HFFc6 (cell line): ENCODE results near the gene TRAPPC10. TPM values are rescaled to one million over a fixed set of nuclear protein-coding genes. Genes with fewer than 3 reads are reported as not detected.
A peak's percentile ranks its signal among the peaks of the same experiment; 100 is the strongest.

Experiments used
- DNase-seq: peaks from one replicate; pipeline ENCODE4 v3.0.0-alpha.2; 2018
- H3K27ac Mint-ChIP-seq: 2 replicates; pipeline ENCODE4 v1.8.0; 2020; ENCODE audit warnings: mild to moderate bottlenecking, mixed read lengths
- H3K27me3 Mint-ChIP-seq: 2 replicates; pipeline ENCODE4 v1.8.0; 2021; ENCODE audit warnings: mild to moderate bottlenecking, moderate library complexity, mixed read lengths; ENCODE audit not compliant: insufficient read depth
- H3K36me3 Mint-ChIP-seq: 2 replicates; pipeline ENCODE4 v1.8.0; 2021; ENCODE audit warnings: low read depth, mixed read lengths
- H3K4me1 Mint-ChIP-seq: 2 replicates; pipeline ENCODE4 v1.8.0; 2020; ENCODE audit warnings: low read depth, mixed read lengths
- H3K4me3 Mint-ChIP-seq: 2 replicates; pipeline ENCODE4 v1.8.0; 2020; ENCODE audit warnings: mild to moderate bottlenecking, moderate library complexity, mixed read lengths
- H3K9me3 Mint-ChIP-seq: 2 replicates; pipeline ENCODE4 v1.8.0; 2020; ENCODE audit warnings: mild to moderate bottlenecking, mixed read lengths
- CTCF ChIP-seq: fragments of 200-600 bp; sonication (generic); IDR thresholded peaks from 2 replicates; pipeline ENCODE4 v1.5.0; 2021; ENCODE audit warnings: antibody characterized with exemption, mild to moderate bottlenecking
- total RNA-seq, 6 experiments: library from RNA; stranded (reverse); fragmentation: NEBNext Ultra II Directional; extraction: Animal tissue kit (Norgen Biotek cat#: 25700); gene quantifications; 2 replicates in 1 of 6; 3 replicates in 5 of 6; pipeline ENCODE4 v1.2.3, GENCODE V29; 2021

Gene TRAPPC10
- total RNA-seq, 6 experiments from 2014 or later, result 24.1 to 29.4 (median 27.7) TPM

DNA sequence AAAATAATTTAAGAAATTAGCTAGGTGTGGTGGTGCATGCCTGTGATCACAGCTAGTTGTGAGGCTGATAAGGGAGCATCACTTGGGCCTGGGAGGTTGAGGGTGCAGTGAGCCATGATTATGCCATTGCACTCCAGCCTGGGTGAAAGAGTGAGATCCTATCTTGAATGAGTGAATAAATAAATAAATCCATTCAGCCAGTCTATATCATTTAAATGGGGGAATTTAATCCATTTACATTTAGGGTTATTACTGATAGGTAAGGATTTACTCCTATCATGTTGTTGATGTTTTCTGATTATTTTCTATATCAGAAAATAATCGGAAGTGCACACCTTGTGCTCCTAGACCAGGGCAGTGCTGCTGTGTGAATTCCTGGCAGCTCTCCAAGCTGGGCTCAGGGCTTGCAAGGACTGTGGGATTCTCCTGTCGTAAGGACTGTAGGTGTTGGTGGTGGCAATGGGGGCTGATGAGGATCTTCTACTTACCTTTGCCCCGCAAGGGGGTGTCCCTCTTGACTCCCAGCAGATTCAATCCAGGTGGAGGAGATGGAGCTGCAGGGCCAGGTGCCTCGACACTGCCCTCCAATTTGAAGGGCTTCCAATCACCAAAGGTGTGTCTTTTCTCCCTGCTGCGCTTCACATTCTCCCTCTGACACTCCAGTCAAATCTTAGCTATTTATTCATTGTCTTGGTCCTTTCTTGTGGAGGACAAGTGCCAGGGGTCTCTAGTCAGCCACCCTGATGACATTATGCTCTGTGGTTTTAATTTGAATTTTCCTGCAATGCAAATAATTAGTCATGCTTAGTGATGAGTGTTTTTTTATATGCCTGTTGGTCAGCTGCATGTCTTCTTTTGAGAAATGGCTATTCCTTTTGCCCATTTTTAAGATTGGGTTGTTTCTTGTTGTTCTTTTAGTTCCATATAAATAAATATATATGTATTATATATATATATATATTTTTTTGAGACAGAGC, 14.1 kb upstream of the TRAPPC10 start:
- no peak for TF ChIP-seq CTCF
- Mint-ChIP-seq H3K4me3 (no peak overlapping the region), H3K27me3 (peaks cover 5% of the 10 kb centered on the region), H3K27ac (no peak overlapping the region), H3K9me3 (peaks cover 14% of the 10 kb centered on the region), H3K4me1 (peaks cover 4% of the 10 kb centered on the region; the same call in 1 of the 2 replicates), H3K36me3 (0 out of 2 replicates have a peak, but pooled peaks cover 4% of the 10 kb centered on the region)
- DNase-seq, result no peak

GRCh38 chr21:44000360-44000759, 11.7 kb upstream of the TRAPPC10 start:
- 0 out of 2 replicates have a peak, but pooled peaks cover 4% of the 10 kb centered on the region for H3K36me3 Mint-ChIP-seq
- DNase-seq, result no peak
- peaks cover 14% of the 10 kb centered on the region for H3K9me3 Mint-ChIP-seq
- H3K4me1 Mint-ChIP-seq, result peaks cover 4% of the 10 kb centered on the region; the same call in 1 of the 2 replicates
- TF ChIP-seq CTCF, result no peak
- no peak overlapping the region for H3K4me3 Mint-ChIP-seq
- H3K27me3 Mint-ChIP-seq, result peaks cover 5% of the 10 kb centered on the region
- no peak overlapping the region for H3K27ac Mint-ChIP-seq

GRCh38 chr21:44002511-44002910, 9.6 kb upstream of the TRAPPC10 start:
- no peak for TF ChIP-seq CTCF
- DNase-seq, result no peak
- Mint-ChIP-seq H3K36me3 (no peaks in the 10 kb centered on the region), H3K4me3 (no peak overlapping the region), H3K4me1 (peaks cover 23% of the 10 kb centered on the region), H3K9me3 (no peaks in the 10 kb centered on the region), H3K27ac (no peak overlapping the region), H3K27me3 (peaks cover 5% of the 10 kb centered on the region)

- Mint-ChIP-seq H3K36me3 (no peaks in the 10 kb centered on the region), H3K27me3 (no peaks in the 10 kb centered on the region; the same call in none of the 2 replicates), H3K4me3 (no peak overlapping the region), H3K27ac (peak overlapping the region; percentile 17; the same call in 1 of the 2 replicates), H3K4me1 (peaks cover 28% of the 10 kb centered on the region), H3K9me3 (no peaks in the 10 kb centered on the region)
- no peak for DNase-seq
- no peak for TF ChIP-seq CTCF
Measured at GRCh38 chr21:44003307-44003966, 8.7 kb upstream of the TRAPPC10 start.

DNA sequence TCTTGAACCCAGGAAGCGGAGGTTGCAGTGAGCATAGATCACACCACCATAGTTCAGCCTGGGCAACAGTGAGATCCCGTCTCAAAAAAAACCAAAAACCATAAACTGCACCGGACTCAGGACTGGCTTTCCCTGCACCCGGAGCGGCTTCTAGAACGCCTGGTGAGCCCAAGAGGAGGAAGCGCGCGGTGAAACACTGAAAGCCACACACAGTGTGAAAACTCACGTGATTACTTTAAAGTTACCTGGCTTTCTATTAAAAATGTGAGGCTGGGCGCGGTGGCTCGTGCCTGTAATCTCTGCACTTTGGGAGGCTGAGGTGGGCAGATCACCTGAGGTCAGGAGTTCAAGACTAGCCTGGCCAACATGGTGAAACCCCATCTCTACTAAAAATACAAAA, 7.0 kb upstream of the TRAPPC10 start:
- Mint-ChIP-seq H3K4me3 (no peak overlapping the region), H3K4me1 (peaks cover 30% of the 10 kb centered on the region), H3K27ac (peak overlapping the region; percentile 98), H3K27me3 (no peaks in the 10 kb centered on the region; the same call in none of the 2 replicates), H3K9me3 (no peaks in the 10 kb centered on the region), H3K36me3 (no peaks in the 10 kb centered on the region)
- TF ChIP-seq CTCF, result no peak
- no peak for DNase-seq
